Esophagus muscularis mucosa (tissue), 4 donors: ENCODE measurements around the gene PKP4. TPM values are rescaled to one million over a fixed set of nuclear protein-coding genes. Genes with fewer than 3 reads are reported as not detected.
"Not testable (repeated sequence)": the region's sequence is repeated elsewhere in the genome, so short reads cannot be mapped to it uniquely, and the experiment has no call there.

ENCODE experiments used
- DNase-seq: peaks from one replicate; pipeline ENCODE4 v3.0.0-alpha.2; 2017; ENCODE audit errors: extremely low spot score
- H3K27ac ChIP-seq, 4 donors: fragments of 200-600 bp; sonication (generic); replicated peaks in 1 of 4; 1 replicate in 3 of 4; 2 replicates in 1 of 4; pipeline ENCODE4 v1.5.1; 2016 to 2019; ENCODE audit warnings: mild to moderate bottlenecking in 1 of 4
- H3K27me3 ChIP-seq, 4 donors: fragments of 200-600 bp; sonication (generic); one replicate each; pipeline versions ENCODE4 v1.5.1 to v1.6.0; 2016 to 2019
- H3K36me3 ChIP-seq, 4 donors: fragments of 200-600 bp; sonication (generic); one replicate each; pipeline ENCODE4 v1.5.1; 2016 to 2019
- H3K4me1 ChIP-seq, 4 donors: fragments of 200-600 bp; sonication (generic); one replicate each; pipeline ENCODE4 v1.5.1; 2016 to 2019
- H3K4me3 ChIP-seq, 4 donors: fragments of 200-600 bp; sonication (generic); 1 replicate in 2 of 4; 2 replicates in 2 of 4; pipeline ENCODE4 v1.5.1; 2016 to 2019; ENCODE audit warnings: mild to moderate bottlenecking in 4 of 4, moderate library complexity in 1 of 4
- H3K9me3 ChIP-seq, 4 donors: fragments of 200-600 bp; sonication (generic); 1 replicate in 3 of 4; 2 replicates in 1 of 4; pipeline ENCODE4 v1.5.1; 2016 to 2019
- CTCF ChIP-seq, 3 experiments: fragments of 200-600 bp in 2 of 3; fragments of 450-650 bp in 1 of 3; sonication (generic) in 2 of 3; IDR thresholded peaks; one replicate each; pipeline ENCODE4 v1.5.1; 2017 to 2019; ENCODE audit warnings: antibody characterized with exemption in 3 of 3, mild to moderate bottlenecking in 2 of 3, moderate library complexity in 1 of 3
- EP300 ChIP-seq: sonication (generic); formaldehyde crosslinking; IDR thresholded peaks from one replicate; pipeline ENCODE4 v1.6.1; 2017; ENCODE audit warnings: antibody characterized with exemption
- POLR2A ChIP-seq: fragments of 450-650 bp; IDR thresholded peaks from one replicate; pipeline ENCODE4 v1.6.1; 2017; ENCODE audit warnings: antibody characterized with exemption, moderate library complexity, mild to moderate bottlenecking, low read depth
- POLR2AphosphoS5 ChIP-seq, 2 donors: sonication (generic); formaldehyde crosslinking; IDR thresholded peaks; one replicate each; pipeline ENCODE4 v1.6.1; 2017; ENCODE audit warnings: antibody characterized with exemption in 2 of 2
- WGBS: methylation state at CpG from one replicate; pipeline ENCODE4 v1.1.5; 2018; 5-methylcytosine and 5-hydroxymethylcytosine counted together
- intact Hi-C: fragments of 100-400 bp; cut with DNase I; formaldehyde crosslinking; loops from one replicate; pipeline ENCODE4 v1.15.1; 2023
- total RNA-seq, 4 donors: library from RNA; depleted of rRNA; stranded (reverse); fragments of >200 nt; gene quantifications; one replicate each; pipeline versions ENCODE4 v1.1.0 to v1.2.1, GENCODE V29; 2016

PKP4 gene
- total RNA-seq, 4 donors from 2014 or later: 79.7 to 131 (median 93.0) TPM

- H3K36me3 ChIP-seq: no peaks in the 10 kb centered on the region
- intact Hi-C loops: no loop called here
Observed at GRCh38 chr2:158412206-158412605, 44.5 kb upstream of the PKP4 start.

GRCh38 chr2:158413581-158413980 is 43.2 kb upstream of the PKP4 start:
- DNase-seq: no peak
- H3K27me3 ChIP-seq: no peaks in the 10 kb centered on the region
- no peak for TF ChIP-seq CTCF (IDR thresholded peaks at IDR 0.05)
- no peak for TF ChIP-seq EP300
- TF ChIP-seq POLR2AphosphoS5 (IDR thresholded peaks at IDR 0.05): no peak
- no peak for TF ChIP-seq POLR2A
- H3K9me3 ChIP-seq: peaks cover 0 to 27% (median 13%) of the 10 kb centered on the region in 4 donors
- H3K27ac ChIP-seq: no peak overlapping the region
- no peak overlapping the region for H3K4me3 ChIP-seq
- intact Hi-C loops: no loop called here
- H3K36me3 ChIP-seq: no peaks in the 10 kb centered on the region
- 29% methylated on average over 2 of the region's 2 CpGs for WGBS
- H3K4me1 ChIP-seq: peaks cover 0 to 28% (median 13%) of the 10 kb centered on the region in 4 donors

More at GRCh38 chr2:158412206-158412605, 44.5 kb upstream of the PKP4 start:
- Histone ChIP-seq H3K27ac (peak overlapping the region in 1 of 4 donors; percentile 43), H3K4me3 (no peak overlapping the region), H3K27me3 (no peaks in the 10 kb centered on the region), H3K9me3 (peaks cover 0 to 27% (median 13%) of the 10 kb centered on the region in 4 donors), H3K4me1 (peaks cover 0 to 28% (median 13%) of the 10 kb centered on the region in 4 donors)
- DNase-seq: no peak
- TF ChIP-seq CTCF (IDR thresholded peaks at IDR 0.05) (no peak), EP300 (no peak), POLR2AphosphoS5 (IDR thresholded peaks at IDR 0.05) (no peak), POLR2A (no peak)
- WGBS: 50% methylated on average over 3 of the region's 3 CpGs

GRCh38 chr2:158414538-158414937 is 42.2 kb upstream of the PKP4 start:
- no peak overlapping the region for H3K27ac ChIP-seq
- intact Hi-C loops: no loop called here
- peaks cover 0 to 28% (median 13%) of the 10 kb centered on the region in 4 donors for H3K4me1 ChIP-seq
- H3K4me3 ChIP-seq: no peak overlapping the region
- H3K9me3 ChIP-seq: peaks cover 0 to 27% (median 13%) of the 10 kb centered on the region in 4 donors
- H3K36me3 ChIP-seq: no peaks in the 10 kb centered on the region
- TF ChIP-seq POLR2A (no peak), EP300 (no peak), CTCF (IDR thresholded peaks at IDR 0.05) (no peak), POLR2AphosphoS5 (IDR thresholded peaks at IDR 0.05) (no peak)
- H3K27me3 ChIP-seq: no peaks in the 10 kb centered on the region
- WGBS: 79% methylated on average over 1 of the region's 1 CpG
- DNase-seq: no peak

- Histone ChIP-seq H3K4me1 (no peaks in the 10 kb centered on the region), H3K27ac (no peak overlapping the region), H3K4me3 (no peak overlapping the region), H3K9me3 (peaks cover 0 to 31% (median 15%) of the 10 kb centered on the region in 4 donors), H3K36me3 (no peaks in the 10 kb centered on the region), H3K27me3 (no peaks in the 10 kb centered on the region)
- TF ChIP-seq CTCF (IDR thresholded peaks at IDR 0.05) (no peak), POLR2AphosphoS5 (IDR thresholded peaks at IDR 0.05) (no peak), POLR2A (no peak), EP300 (no peak)
- intact Hi-C loops: no loop called here
- no peak for DNase-seq
Observed at GRCh38 chr2:158432117-158432516, 24.6 kb upstream of the PKP4 start.

GRCh38 chr2:158433716-158434115 is 23.0 kb upstream of the PKP4 start:
- DNase-seq, H3K27ac ChIP-seq, H3K36me3 ChIP-seq, intact Hi-C loops, H3K27me3 ChIP-seq, H3K4me1 ChIP-seq, H3K4me3 ChIP-seq: not testable (repeated sequence)
- 85% methylated on average over 12 of the region's 13 CpGs for WGBS
- H3K9me3 ChIP-seq: peaks cover 0 to 31% (median 15%) of the 10 kb centered on the region in 4 donors

GRCh38 chr2:158439062-158439461 is 17.7 kb upstream of the PKP4 start:
- H3K4me3 ChIP-seq, DNase-seq, H3K27me3 ChIP-seq, H3K4me1 ChIP-seq, H3K9me3 ChIP-seq, intact Hi-C loops, H3K27ac ChIP-seq, H3K36me3 ChIP-seq: not testable (repeated sequence)
- WGBS: 91% methylated on average over 4 of the region's 4 CpGs
